Adrenal gland (tissue), 12 donors: ENCODE data around the gene TNXB. TPM values are rescaled to one million over a fixed set of nuclear protein-coding genes. Genes with fewer than 3 reads are reported as not detected.
"Not testable (repeated sequence)": the region's sequence is repeated elsewhere in the genome, so short reads cannot be mapped to it uniquely, and the experiment has no call there.

ENCODE experiments used
- DNase-seq, 7 donors: peaks; one replicate each; pipeline ENCODE4 v3.0.0-alpha.2; 2019 to 2020
- H3K27ac ChIP-seq, 5 donors: fragments of 200-600 bp; sonication (generic) in 4 of 5; 1 replicate in 3 of 5; 2 replicates in 2 of 5; pipeline versions ENCODE4 v1.5.1 to v1.8.0; 2016 to 2020; ENCODE audit warnings: mild to moderate bottlenecking in 1 of 5
- H3K27me3 ChIP-seq: fragments of 200-600 bp; 2 replicates; pipeline ENCODE4 v1.8.0; 2021
- H3K36me3 ChIP-seq, 2 donors: fragments of 200-600 bp; replicated peaks in 1 of 2; 1 replicate in 1 of 2; 2 replicates in 1 of 2; pipeline versions ENCODE4 v1.5.1 to v1.8.0; 2018 to 2022
- H3K4me1 ChIP-seq, 2 donors: fragments of 200-600 bp; replicated peaks in 1 of 2; 1 replicate in 1 of 2; 2 replicates in 1 of 2; pipeline versions ENCODE4 v1.5.1 to v1.8.0; 2018 to 2021
- H3K4me3 ChIP-seq, 4 donors: fragments of 200-600 bp; sonication (generic) in 3 of 4; one replicate each; pipeline ENCODE4 v1.5.1; 2016 to 2018
- H3K9me3 ChIP-seq, 3 donors: fragments of 200-600 bp; sonication (generic) in 1 of 3; replicated peaks in 1 of 3; 1 replicate in 2 of 3; 2 replicates in 1 of 3; pipeline versions ENCODE4 v1.5.1 to v1.8.0; 2016 to 2021
- CTCF ChIP-seq, 6 experiments: fragments of 450-650 bp in 4 of 6; fragments of 200-600 bp in 2 of 6; sonication (generic) in 1 of 6; IDR thresholded peaks; 1 replicate in 5 of 6; 2 replicates in 1 of 6; pipeline versions ENCODE4 v1.5.1 to v1.8.0; 2016 to 2021; ENCODE audit warnings: antibody characterized with exemption in 6 of 6, mild to moderate bottlenecking in 2 of 6, moderate library complexity in 1 of 6
- POLR2A ChIP-seq, 2 donors: fragments of 450-650 bp; IDR thresholded peaks; one replicate each; pipeline ENCODE4 v1.6.1; 2017; ENCODE audit warnings: antibody characterized with exemption in 2 of 2, mild to moderate bottlenecking in 2 of 2, moderate library complexity in 1 of 2
- WGBS, 4 donors: extraction: QIAGEN DNeasy Blood & Tissue Kit in 2 of 4; methylation state at CpG; one replicate each; pipeline versions ENCODE4 v1.1.5 to v1.1.7; 2013 to 2017; 5-methylcytosine and 5-hydroxymethylcytosine counted together
- intact Hi-C, 2 donors: fragments of 100-400 bp; cut with DNase I; formaldehyde crosslinking; loops; one replicate each; pipeline versions ENCODE4 v1.14.1 to v1.15.0; 2022 to 2023
- polyA plus RNA-seq, 3 donors: library from polyadenylated mRNA; stranded (reverse); fragments of 200-250 nt in 2 of 3; fragments of 350-450 nt in 1 of 3; fragmentation: Illumina TruSeq in 1 of 3; extraction: RNeasy Lipid Tissue Mini Kit (QIAGEN cat#74804) in 1 of 3; gene quantifications; one replicate each; pipeline ENCODE4 v1.2.3, GENCODE V29; 2013 to 2014
- total RNA-seq, 9 donors: library from RNA; depleted of rRNA in 4 of 9; stranded (reverse); fragments of >200 nt in 4 of 9; fragments of 120-200 nt in 1 of 9; fragmentation: NEBNext Ultra II Directional in 1 of 9; extraction: Animal tissue kit (Norgen Biotek cat#: 25700) in 1 of 9; gene quantifications; one replicate each; pipeline versions ENCODE4 v1.1.0 to v1.2.4, GENCODE V29; 2013 to 2023
- donor health status: healthy with polysubstance abuse.
- donor health status: Bipolar disorder and iron deficiency.
- donor health status: DM: yes; HTN: yes; CAD: no.
- donor health status: DM: no; HTN: no; CAD: no.
- donor health status: DM: no; HTN: no; CAD: no.
- donor health status: DM: yes; HTN: yes; CAD: no.

TNXB gene
- total and polyA plus RNA-seq, 12 donors: 19.6 to 506 (median 213) TPM

- 74 to 95% (median 86%) methylated on average over 1 of the region's 1 CpG for WGBS, 4 donors
- Histone ChIP-seq H3K9me3 (no peaks in the 10 kb centered on the region), H3K4me1 (no peaks in the 10 kb centered on the region), H3K27me3 (no peaks in the 10 kb centered on the region), H3K36me3 (no peaks in the 10 kb centered on the region), H3K4me3 (no peak overlapping the region), H3K27ac (no peak overlapping the region)
- TF ChIP-seq POLR2A (IDR thresholded peaks at IDR 0.05) (no peak), CTCF (IDR thresholded peaks at IDR 0.05) (no peak)
- intact Hi-C loops: no loop called here
- DNase-seq: no peak
These were observed 37.1 kb upstream of the TNXB start for GRCh38 chr6:32146287-32146686.

DNA sequence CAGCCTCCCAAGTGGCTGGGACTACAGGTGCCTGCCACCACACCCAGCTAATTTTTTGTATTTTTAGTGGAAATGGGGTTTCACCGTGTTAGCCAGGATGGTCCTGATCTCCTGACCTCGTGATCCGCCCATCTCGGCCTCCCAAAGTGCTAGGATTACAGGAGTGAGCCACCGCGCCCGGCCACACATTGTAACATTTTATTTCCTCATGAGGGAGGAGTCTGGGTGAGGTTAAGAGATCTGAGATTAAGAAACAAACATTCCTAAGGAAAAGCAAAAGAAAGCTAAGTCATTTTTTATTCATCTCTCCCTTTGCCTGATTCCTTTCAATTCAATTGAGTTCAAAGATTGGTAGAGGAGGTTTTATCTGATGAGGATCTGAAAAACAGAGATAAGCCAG, 35.1 kb upstream of the TNXB start:
- DNase-seq, H3K27me3 ChIP-seq, H3K4me3 ChIP-seq, H3K4me1 ChIP-seq, H3K9me3 ChIP-seq, H3K27ac ChIP-seq, intact Hi-C loops, H3K36me3 ChIP-seq: not testable (repeated sequence)
- WGBS, 4 donors: 68 to 88% (median 85%) methylated on average over 5 to 7 of the region's 7 CpGs

- Histone ChIP-seq H3K4me1 (peaks cover 0 to 6% of the 10 kb centered on the region in 2 donors), H3K4me3 (no peak overlapping the region), H3K9me3 (no peaks in the 10 kb centered on the region), H3K27ac (peak overlapping the region in 2 of 5 donors; percentile 17 to 32), H3K27me3 (no peaks in the 10 kb centered on the region), H3K36me3 (no peaks in the 10 kb centered on the region)
- intact Hi-C loops: no loop called here
- DNase-seq: peak in 4 of 7 donors; percentile 66 to 75 (median 72)
- 15 to 44% (median 34%) methylated on average over 5 of the region's 5 CpGs for WGBS, 4 donors
- no peak for TF ChIP-seq CTCF (IDR thresholded peaks at IDR 0.05)
- TF ChIP-seq POLR2A (IDR thresholded peaks at IDR 0.05): no peak
These were observed 31.4 kb upstream of the TNXB start for GRCh38 chr6:32140420-32141046.

GRCh38 chr6:32139590-32139989, 30.5 kb upstream of the TNXB start:
- no peak for DNase-seq
- WGBS, 4 donors: 55 to 66% (median 60%) methylated on average over 5 of the region's 5 CpGs

More at GRCh38 chr6:32139590-32139989, 30.5 kb upstream of the TNXB start:
- H3K27me3 ChIP-seq: no peaks in the 10 kb centered on the region
- H3K27ac ChIP-seq: no peak overlapping the region
- intact Hi-C loops: no loop called here
- H3K9me3 ChIP-seq: no peaks in the 10 kb centered on the region
- no peaks in the 10 kb centered on the region for H3K36me3 ChIP-seq
- TF ChIP-seq CTCF (IDR thresholded peaks at IDR 0.05): no peak
- TF ChIP-seq POLR2A (IDR thresholded peaks at IDR 0.05): no peak
- no peak overlapping the region for H3K4me3 ChIP-seq
- H3K4me1 ChIP-seq: peaks cover 0 to 6% of the 10 kb centered on the region in 2 donors
